Measurements from ENCODE around the gene AHCY.

Gene AHCY

GRCh38 chr20:34324541-34324940 lies 21.4 kb upstream of the AHCY start:
- no peaks in the 10 kb centered on the region for H3K4me1 ChIP-seq (ENCODE audit: low read length)
- no peaks in the 10 kb centered on the region for H3K36me3 ChIP-seq (replicated peaks; ENCODE audit: low read depth, low read length)
- no peak overlapping the region for H3K4me2 ChIP-seq (ENCODE audit: low read length)
- no peak overlapping the region for H2AFZ ChIP-seq (ENCODE audit: low read depth, low read length)
- H3K27me3 ChIP-seq (ENCODE audit: low read depth, low read length), result peaks cover 24% of the 10 kb centered on the region
- no peak overlapping the region for H3K9ac ChIP-seq (ENCODE audit: low read length)
- H3K4me3 ChIP-seq (ENCODE audit: low read length), result no peak overlapping the region
- no peaks in the 10 kb centered on the region for H3K9me3 ChIP-seq (ENCODE audit: insufficient read depth, low read length)
- no peaks in the 10 kb centered on the region for H4K20me1 ChIP-seq (ENCODE audit: insufficient read depth, low read length)
- H3K27ac ChIP-seq (ENCODE audit: low read length), result no peak overlapping the region
- no peaks in the 10 kb centered on the region for H3K79me2 ChIP-seq (ENCODE audit: low read length)
- TF ChIP-seq CTCF (IDR thresholded peaks at IDR 0.05; ENCODE audit: low read depth, low read length) (no peak), EZH2phosphoT487 (IDR thresholded peaks at IDR 0.05; ENCODE audit: low read depth) (no peak)

- Histone ChIP-seq H3K9me3 (ENCODE audit: insufficient read depth, low read length) (no peaks in the 10 kb centered on the region), H3K27me3 (ENCODE audit: low read depth, low read length) (peaks cover 33% of the 10 kb centered on the region), H3K4me1 (ENCODE audit: low read length) (no peaks in the 10 kb centered on the region), H3K4me3 (ENCODE audit: low read length) (no peak overlapping the region), H3K36me3 (replicated peaks; ENCODE audit: low read depth, low read length) (no peaks in the 10 kb centered on the region), H3K9ac (ENCODE audit: low read length) (no peak overlapping the region), H3K27ac (ENCODE audit: low read length) (no peak overlapping the region), H3K4me2 (ENCODE audit: low read length) (no peak overlapping the region), H4K20me1 (ENCODE audit: insufficient read depth, low read length) (no peaks in the 10 kb centered on the region), H2AFZ (ENCODE audit: low read depth, low read length) (no peak overlapping the region), H3K79me2 (ENCODE audit: low read length) (no peaks in the 10 kb centered on the region)
- TF ChIP-seq EZH2phosphoT487 (IDR thresholded peaks at IDR 0.05; ENCODE audit: low read depth) (no peak), CTCF (IDR thresholded peaks at IDR 0.05; ENCODE audit: low read depth, low read length) (no peak)
Measured at GRCh38 chr20:34322267-34323105, 19.3 kb upstream of the AHCY start.

DNA sequence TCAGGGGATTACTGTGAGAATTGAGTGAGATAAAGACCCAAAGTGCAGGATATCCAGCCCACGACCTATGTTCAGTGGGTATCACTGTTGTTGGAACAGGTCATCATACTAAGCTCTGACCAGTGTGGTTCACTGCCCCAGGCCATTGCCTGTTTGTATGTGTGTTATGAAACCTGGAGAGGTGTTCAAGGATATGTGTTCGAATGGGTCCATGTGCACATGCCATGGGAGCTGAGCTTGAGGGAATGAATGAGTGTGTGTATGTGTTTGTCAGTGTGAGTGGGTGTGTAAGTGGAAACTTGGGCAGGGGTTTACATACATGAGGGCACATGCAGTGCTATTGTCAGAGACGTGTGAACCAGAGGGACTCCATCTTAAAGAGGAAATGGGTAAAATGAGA lies 17.7 kb upstream of the AHCY start:
- Histone ChIP-seq H3K27me3 (ENCODE audit: low read depth, low read length) (peaks cover 37% of the 10 kb centered on the region), H3K27ac (ENCODE audit: low read length) (no peak overlapping the region), H3K9ac (ENCODE audit: low read length) (no peak overlapping the region), H2AFZ (ENCODE audit: low read depth, low read length) (no peak overlapping the region), H3K4me2 (ENCODE audit: low read length) (no peak overlapping the region), H3K9me3 (ENCODE audit: insufficient read depth, low read length) (no peaks in the 10 kb centered on the region), H4K20me1 (ENCODE audit: insufficient read depth, low read length) (no peaks in the 10 kb centered on the region), H3K36me3 (replicated peaks; ENCODE audit: low read depth, low read length) (no peaks in the 10 kb centered on the region), H3K4me1 (ENCODE audit: low read length) (no peaks in the 10 kb centered on the region), H3K79me2 (ENCODE audit: low read length) (no peaks in the 10 kb centered on the region), H3K4me3 (ENCODE audit: low read length) (no peak overlapping the region)
- TF ChIP-seq CTCF (IDR thresholded peaks at IDR 0.05; ENCODE audit: low read depth, low read length) (no peak), EZH2phosphoT487 (IDR thresholded peaks at IDR 0.05; ENCODE audit: low read depth) (no peak)

- no peak for TF ChIP-seq EZH2phosphoT487 (IDR thresholded peaks at IDR 0.05; ENCODE audit: low read depth)
- no peak for TF ChIP-seq CTCF (IDR thresholded peaks at IDR 0.05; ENCODE audit: low read depth, low read length)
- Histone ChIP-seq H3K9ac (ENCODE audit: low read length) (no peak overlapping the region), H3K27me3 (ENCODE audit: low read depth, low read length) (peaks cover 44% of the 10 kb centered on the region), H3K9me3 (ENCODE audit: insufficient read depth, low read length) (no peaks in the 10 kb centered on the region), H3K27ac (ENCODE audit: low read length) (no peak overlapping the region), H3K36me3 (replicated peaks; ENCODE audit: low read depth, low read length) (no peaks in the 10 kb centered on the region), H4K20me1 (ENCODE audit: insufficient read depth, low read length) (no peaks in the 10 kb centered on the region), H3K4me2 (ENCODE audit: low read length) (no peak overlapping the region), H3K4me3 (ENCODE audit: low read length) (no peak overlapping the region), H3K79me2 (ENCODE audit: low read length) (no peaks in the 10 kb centered on the region), H3K4me1 (ENCODE audit: low read length) (no peaks in the 10 kb centered on the region), H2AFZ (ENCODE audit: low read depth, low read length) (no peak overlapping the region)
Measured at GRCh38 chr20:34318609-34319443, 15.7 kb upstream of the AHCY start.
